Loucy (cell line): Measurements from ENCODE around the gene STAT5A.

ENCODE experiments used
- CTCF ChIP-seq: fragments of 200-600 bp; sonication (generic); conservative IDR thresholded peaks from 2 replicates; pipeline ENCODE4 v1.5.1; 2014; ENCODE audit warnings: mild to moderate bottlenecking, antibody characterized with exemption, low read length
- EZH2phosphoT487 ChIP-seq: fragments of 200-600 bp; IDR thresholded peaks from 2 replicates; pipeline ENCODE4 v1.6.1; 2018; ENCODE audit warnings: antibody characterized with exemption, mild to moderate bottlenecking, moderate library complexity, borderline replicate concordance

- TF ChIP-seq CTCF (no peak), EZH2phosphoT487 (no peak)
These were observed 13.3 kb upstream of the STAT5A start for GRCh38 chr17:42274812-42275526.
